ENCODE results near the gene CIRBP.
"Not testable (repeated sequence)": the region's sequence is repeated elsewhere in the genome, so short reads cannot be mapped to it uniquely, and the experiment has no call there.

Gene CIRBP

DNA sequence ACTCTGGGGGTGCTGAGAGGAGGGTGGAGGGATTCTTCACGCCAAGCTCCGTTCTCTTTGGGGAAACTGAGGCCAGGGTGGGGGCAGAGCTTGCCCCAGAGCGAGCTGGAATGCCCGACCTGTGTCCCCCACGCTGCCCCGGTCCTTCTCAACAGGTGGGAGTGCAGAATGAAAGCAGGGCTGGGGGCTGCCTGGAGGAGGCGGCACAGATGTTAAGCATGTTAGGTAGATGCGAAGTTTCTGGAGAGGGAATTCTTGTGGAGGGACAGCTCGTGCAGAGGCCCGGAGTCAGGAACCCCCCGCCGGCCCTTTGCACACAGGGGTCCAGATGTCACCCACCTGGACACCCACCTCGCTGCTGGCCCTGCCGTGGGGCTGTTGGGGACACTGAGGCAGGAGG, 25.6 kb downstream of the CIRBP start:
- DNase-seq = no peak

DNA sequence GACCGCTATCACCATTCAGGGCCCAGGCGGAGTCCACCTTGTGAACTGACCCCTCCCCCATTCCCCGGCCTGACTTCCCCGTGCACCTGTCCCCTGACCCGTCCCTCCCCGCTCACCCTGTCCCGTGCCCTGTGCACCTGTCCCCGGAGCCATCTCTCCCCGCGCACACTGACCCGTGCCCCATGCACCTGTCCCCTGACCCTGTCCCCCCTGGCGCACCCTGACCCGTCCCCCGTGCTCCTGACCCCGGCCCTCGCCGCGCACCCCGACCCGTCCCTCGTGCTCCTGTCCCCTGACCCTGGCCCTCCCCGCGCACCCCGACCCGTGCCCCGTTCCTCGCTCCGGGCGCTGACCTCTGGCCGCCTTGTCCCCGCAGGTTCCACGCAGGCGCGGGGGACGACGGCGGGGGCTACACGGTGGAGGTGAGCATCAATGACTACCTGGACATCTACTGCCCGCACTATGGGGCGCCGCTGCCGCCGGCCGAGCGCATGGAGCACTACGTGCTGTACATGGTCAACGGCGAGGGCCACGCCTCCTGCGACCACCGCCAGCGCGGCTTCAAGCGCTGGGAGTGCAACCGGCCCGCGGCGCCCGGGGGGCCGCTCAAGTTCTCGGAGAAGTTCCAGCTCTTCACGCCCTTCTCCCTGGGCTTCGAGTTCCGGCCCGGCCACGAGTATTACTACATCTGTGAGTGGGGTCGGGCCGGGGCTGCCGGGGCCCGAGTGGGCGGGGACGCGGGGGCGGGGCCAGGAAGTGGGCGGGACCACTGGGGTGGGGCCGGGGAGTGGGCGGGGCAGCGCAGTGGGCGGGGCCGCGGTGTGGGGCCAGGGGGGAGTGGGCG, 26.3 kb downstream of the CIRBP start:
- DNase-seq = no peak

- no peak for DNase-seq
Observed at GRCh38 chr19:1296078-1296477, 26.9 kb downstream of the CIRBP start.

- no peak for DNase-seq
Observed at GRCh38 chr19:1296575-1297271, 27.6 kb downstream of the CIRBP start.

DNA sequence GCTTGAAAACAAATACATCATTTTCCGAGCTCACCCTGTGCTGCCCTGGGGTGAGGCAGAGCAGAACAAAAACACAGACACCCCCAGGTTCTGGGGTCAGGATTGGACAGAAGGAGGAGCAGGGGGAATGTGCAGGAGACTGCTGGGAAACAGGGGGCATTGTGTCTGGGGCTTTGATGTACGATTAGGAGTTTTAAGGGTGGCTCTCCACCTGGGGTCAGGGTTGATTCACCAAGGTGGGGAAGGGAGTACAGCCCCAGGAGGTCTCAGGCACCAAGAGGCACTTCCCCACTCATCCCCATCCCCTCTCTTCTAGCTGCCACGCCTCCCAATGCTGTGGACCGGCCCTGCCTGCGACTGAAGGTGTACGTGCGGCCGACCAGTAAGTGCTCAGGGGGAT, 29.1 kb downstream of the CIRBP start:
- no peak for DNase-seq

DNA sequence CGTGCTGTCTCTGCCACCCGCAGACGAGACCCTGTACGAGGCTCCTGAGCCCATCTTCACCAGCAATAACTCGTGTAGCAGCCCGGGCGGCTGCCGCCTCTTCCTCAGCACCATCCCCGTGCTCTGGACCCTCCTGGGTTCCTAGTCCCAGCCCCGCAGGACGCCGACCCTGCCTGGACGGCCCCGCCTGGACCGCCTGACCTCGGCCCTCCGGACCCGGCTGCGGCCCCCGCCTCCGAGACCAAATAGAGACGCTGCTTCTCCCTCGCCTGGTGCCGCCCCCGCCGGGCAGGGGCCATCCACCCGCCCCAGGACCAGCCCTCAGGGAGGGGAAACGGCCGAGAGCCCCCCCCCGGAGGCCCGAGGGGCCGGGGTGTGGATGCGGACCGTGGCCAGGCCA, 30.7 kb downstream of the CIRBP start:
- no peak for DNase-seq

GRCh38 chr19:1300744-1301490, 31.8 kb downstream of the CIRBP start:
- no peak for DNase-seq

DNA sequence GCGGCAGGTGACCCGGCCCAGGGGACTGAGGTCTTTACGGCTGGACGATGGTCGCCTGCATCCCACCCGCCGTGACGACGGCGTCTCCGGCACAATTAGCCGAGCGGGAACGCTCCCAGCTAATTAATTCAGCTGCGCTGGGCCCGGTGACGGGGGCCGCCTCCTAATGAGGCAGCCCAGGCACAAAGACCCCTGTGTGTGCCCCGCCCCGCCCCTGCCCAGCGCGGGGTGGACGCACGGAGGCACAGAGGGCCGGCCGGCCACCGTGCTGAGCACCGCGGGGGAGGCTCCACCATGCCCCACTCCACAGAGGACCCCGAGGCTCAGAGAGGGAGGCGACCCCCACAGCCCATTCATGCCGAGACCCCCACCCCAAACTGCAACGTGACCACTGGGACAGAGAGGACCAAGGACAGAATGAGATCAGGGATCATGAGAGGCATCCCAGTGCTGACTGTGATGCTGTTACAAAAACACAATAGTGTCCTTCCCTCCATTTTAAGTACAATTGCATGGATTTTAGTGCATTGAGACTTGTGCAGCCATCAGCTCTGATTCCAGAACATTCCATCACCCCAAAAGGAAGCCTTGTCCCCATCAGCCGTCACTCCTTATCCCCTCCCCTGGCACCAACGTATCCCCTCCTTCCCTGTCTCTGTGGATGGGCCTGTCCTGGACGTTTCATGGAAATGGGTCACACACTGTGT, 33.6 kb downstream of the CIRBP start:
- no peak for DNase-seq

GRCh38 chr19:1304197-1304924, 35.2 kb downstream of the CIRBP start:
- no peak for DNase-seq

DNA sequence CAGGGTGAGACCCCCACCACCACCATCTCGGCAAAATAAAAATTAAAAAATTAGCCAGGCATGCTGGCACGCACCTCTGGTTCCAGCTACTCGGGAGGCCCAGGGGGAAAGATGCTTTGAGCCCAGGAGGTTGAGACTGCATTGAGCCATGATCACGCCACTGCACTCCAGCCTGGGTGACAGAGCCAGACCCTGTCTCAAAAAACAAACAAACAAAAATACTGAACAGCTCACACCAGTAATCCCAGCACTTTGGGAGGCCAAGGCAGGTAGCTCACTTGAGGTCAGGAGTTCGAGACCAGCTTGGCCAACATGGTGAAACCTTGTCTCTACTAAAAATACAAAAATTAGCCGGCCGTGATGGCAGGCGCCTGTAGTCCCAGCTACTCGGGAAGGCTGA, 36.2 kb downstream of the CIRBP start:
- not testable (repeated sequence) for DNase-seq

- no peak for DNase-seq
Observed at GRCh38 chr19:1307320-1307719, 38.2 kb downstream of the CIRBP start.

GRCh38 chr19:1307755-1308303, 38.7 kb downstream of the CIRBP start:
- DNase-seq = no peak

GRCh38 chr19:1308718-1309117, 39.6 kb downstream of the CIRBP start:
- DNase-seq = no peak

DNA sequence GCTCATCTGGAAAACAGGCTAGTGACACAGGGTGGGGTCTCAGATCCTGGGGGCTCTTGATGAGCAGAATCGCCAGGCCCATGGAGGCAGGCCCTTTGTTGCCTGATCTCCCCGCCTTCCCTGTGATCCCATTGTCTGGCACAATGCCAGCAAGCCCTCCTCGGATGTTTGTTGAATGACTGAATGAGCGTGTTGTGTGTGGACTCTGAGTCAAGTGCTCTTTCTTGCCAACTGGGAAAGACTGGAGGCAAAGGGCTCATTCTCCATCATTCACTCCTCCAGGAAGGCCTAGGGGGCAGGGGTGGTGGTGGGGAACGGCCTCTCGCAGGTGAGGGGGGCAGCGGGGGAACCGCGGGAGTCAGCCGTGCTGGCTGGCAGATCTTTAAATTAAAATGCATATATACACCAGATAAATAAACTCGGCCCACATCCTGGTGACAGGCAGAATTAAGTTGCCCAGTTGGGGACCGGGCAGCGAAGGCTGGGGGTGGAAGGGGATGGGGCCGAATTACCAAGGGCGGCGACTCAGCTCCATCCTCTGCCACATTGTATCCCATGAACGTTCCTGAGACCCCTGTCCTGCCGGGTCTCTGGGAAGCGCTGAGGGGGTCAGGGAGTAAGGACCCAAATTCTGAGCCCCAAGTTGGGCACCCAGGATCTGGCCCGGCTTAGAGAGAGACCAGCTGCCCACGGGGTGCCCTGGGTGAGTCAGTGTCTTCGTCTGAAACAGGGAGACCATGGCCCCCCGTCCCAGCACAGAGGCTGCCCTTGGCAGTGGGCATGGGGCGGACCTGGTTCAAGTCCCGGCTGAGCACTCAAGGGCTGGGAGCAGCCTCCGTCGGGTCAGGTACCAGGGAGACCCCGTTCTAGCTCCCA, 41.1 kb downstream of the CIRBP start:
- DNase-seq = no peak

- no peak for DNase-seq
Observed at GRCh38 chr19:1310853-1311180, 41.7 kb downstream of the CIRBP start.

- no peak for DNase-seq
Observed at GRCh38 chr19:1311543-1312091, 42.5 kb downstream of the CIRBP start.

DNA sequence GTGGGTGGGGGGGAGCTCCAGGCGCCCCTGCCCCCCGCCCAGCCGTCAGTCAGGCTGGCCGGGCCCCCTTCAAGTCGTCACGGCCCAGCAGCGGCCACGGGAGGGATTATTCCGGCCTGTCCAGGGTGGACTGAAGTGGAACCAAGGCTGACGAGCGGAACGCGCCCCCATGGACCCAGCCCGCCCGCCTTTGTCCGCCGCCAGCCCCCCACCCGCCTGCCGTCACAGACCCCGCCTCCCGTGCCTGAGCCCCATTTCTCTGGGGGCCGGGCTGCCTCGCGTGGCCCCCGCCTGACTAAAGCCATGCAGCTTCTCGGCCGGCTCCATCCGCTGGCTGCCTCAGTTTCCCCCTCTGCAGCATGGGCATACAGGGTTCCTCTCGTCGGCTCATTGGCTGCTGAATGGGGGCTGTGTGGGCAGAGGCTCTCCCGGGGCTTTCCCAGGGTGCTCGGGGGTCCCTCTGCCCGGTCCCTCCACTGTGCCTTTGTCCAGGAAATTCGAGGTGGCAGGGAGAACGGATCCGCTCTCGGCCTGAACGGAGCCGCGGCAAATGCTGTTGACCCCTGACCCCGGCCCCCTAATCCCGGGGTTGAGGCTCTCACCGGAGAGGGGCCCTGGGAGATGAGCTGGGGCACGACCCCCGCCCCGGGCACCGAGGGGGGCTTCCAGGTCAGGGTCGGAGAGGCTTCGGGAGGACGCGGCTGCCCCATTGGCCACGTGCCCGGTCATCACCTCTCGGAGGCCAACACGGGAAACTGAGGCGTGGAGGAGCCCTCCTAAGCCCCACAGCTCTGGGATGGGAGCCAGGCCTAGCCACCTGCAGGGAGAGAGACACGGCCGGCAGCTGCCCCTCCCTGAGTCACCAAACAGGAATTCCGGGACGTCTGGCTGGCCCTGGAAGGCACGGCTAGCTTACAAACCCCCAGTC, 43.9 kb downstream of the CIRBP start:
- no peak for DNase-seq

GRCh38 chr19:1313695-1314613, 44.8 kb downstream of the CIRBP start:
- DNase-seq = no peak

Measured in bone marrow (tissue), 2 donors.